Fibroblast of lung (primary cell): ENCODE data around the gene PWP1.

Source experiments
- CTCF ChIP-seq, 2 donors: IDR thresholded peaks in 1 of 2; conservative IDR thresholded peaks in 1 of 2; 1 replicate in 1 of 2; 2 replicates in 1 of 2; pipeline ENCODE4 v1.5.1; 2011 to 2012; ENCODE audit warnings: low read length in 2 of 2, control low read depth in 1 of 2, inconsistent platforms in 1 of 2, low read depth in 1 of 2, mild to moderate bottlenecking in 1 of 2
- EZH2 ChIP-seq: IDR thresholded peaks from 2 replicates; pipeline ENCODE4 v1.5.1; 2012; ENCODE audit warnings: low read length, control low read depth, mild to moderate bottlenecking; ENCODE audit errors: missing control alignments

GRCh38 chr12:107681455-107681835 lies 4.2 kb upstream of the PWP1 start:
- no peak for TF ChIP-seq CTCF (conservative IDR thresholded peaks at IDR 0.05 in 1 of 2, IDR thresholded peaks at IDR 0.05 in 1 of 2; ENCODE audit: low read depth in 1 of 2, low read length in 2 of 2)
- TF ChIP-seq EZH2, result no peak
